HCT116 (cell line): ENCODE measurements around the gene ANKRD16. TPM values are rescaled to one million over a fixed set of nuclear protein-coding genes. Genes with fewer than 3 reads are reported as not detected.

Experiments used
- ATAC-seq: fragments of 200-7000 bp; cut with Tn5 transposase; 2 replicates; pipeline ENCODE4 v1.9.1; 2020; ENCODE audit warnings: mild to moderate bottlenecking, moderate library complexity
- BruUV-seq: library from RNA; stranded (reverse); fragments of 400-500 nt; replicated peaks from 2 replicates; lab custom pipeline; 2021; lab: Mats Ljungman, UMichigan
- CTCF ChIA-PET: fragments of 300-600 bp; sonication (Branson Sonifier 250); formaldehyde crosslinking; loops from one replicate; lab custom pipeline; 2021; ENCODE audit warnings: antibody characterized with exemption; lab: Charles Lee
- POLR2A ChIA-PET: fragments of 300-600, 350-600 bp; sonication (Branson Sonifier 250); formaldehyde crosslinking; loops from one replicate; lab custom pipeline; 2021; ENCODE audit warnings: antibody characterized with exemption; lab: Charles Lee
- RAD21 ChIA-PET, 2 experiments: fragments of 300-600 bp; sonication (Branson Sonifier 250); formaldehyde crosslinking; loops; one replicate each; lab custom pipeline; 2023; ENCODE audit warnings: low total read pairs in 2 of 2; ENCODE audit not compliant: uncharacterized antibody in 2 of 2, unreplicated experiment in 2 of 2, low non-redundant PET in 1 of 2; lab: Charles Lee
- DNase-seq: peaks from one replicate; pipeline ENCODE4 v3.0.0-alpha.2; 2010; ENCODE audit warnings: low read depth, low spot score
- H2AFZ ChIP-seq: fragments of 200-600 bp; shearing (Covaris generic), sonication (generic); 2 replicates; pipeline ENCODE4 v1.6.1; 2017; ENCODE audit warnings: low read depth, mixed run types, mixed read lengths, antibody characterized with exemption, low read length; ENCODE audit not compliant: poor library complexity, severe bottlenecking
- H3K27ac ChIP-seq: 2 replicates; pipeline ENCODE4 v1.5.1; 2012; ENCODE audit warnings: low read depth, low read length
- H3K27me3 ChIP-seq: fragments of 200-600 bp; sonication (generic); 2 replicates; pipeline ENCODE4 v1.6.1; 2016; ENCODE audit warnings: mixed run types, low read length, mixed read lengths; ENCODE audit not compliant: insufficient read depth
- H3K36me3 ChIP-seq, 2 experiments: fragments of 200-500 bp in 1 of 2; fragments of 200-600 bp in 1 of 2; sonication (Bioruptor generic) in 1 of 2; sonication (generic) in 1 of 2; 2 replicates each; pipeline versions ENCODE4 v1.5.1 to v1.6.1; 2014 to 2016; ENCODE audit warnings: low read length in 2 of 2, inconsistent platforms in 1 of 2, mixed read lengths in 1 of 2, mixed run types in 1 of 2; ENCODE audit not compliant: insufficient read depth in 2 of 2, control insufficient read depth in 1 of 2
- H3K4me1 ChIP-seq, 2 experiments: fragments of 200-600 bp in 1 of 2; sonication (generic) in 1 of 2; 2 replicates each; pipeline versions ENCODE4 v1.5.1 to v1.6.1; 2012 to 2017; ENCODE audit warnings: low read length in 2 of 2, inconsistent platforms in 1 of 2, mild to moderate bottlenecking in 1 of 2, mixed read lengths in 1 of 2, mixed run types in 1 of 2, moderate library complexity in 1 of 2; ENCODE audit not compliant: insufficient read depth in 2 of 2, control insufficient read depth in 1 of 2
- H3K4me2 ChIP-seq: fragments of 200-600 bp; sonication (generic); 2 replicates; pipeline ENCODE4 v1.6.1; 2017; ENCODE audit warnings: mixed run types, low read length, mixed read lengths
- H3K4me3 ChIP-seq, 2 experiments: fragments of 200-600 bp in 1 of 2; sonication (generic) in 1 of 2; replicated peaks in 1 of 2; 2 replicates each; pipeline ENCODE4 v1.5.1; 2011 to 2016; ENCODE audit warnings: low read length in 2 of 2, control low read depth in 1 of 2, low read depth in 1 of 2, mild to moderate bottlenecking in 1 of 2, mixed read lengths in 1 of 2, mixed run types in 1 of 2
- H3K79me2 ChIP-seq: fragments of 200-600 bp; sonication (generic); 2 replicates; pipeline ENCODE4 v1.6.1; 2017; ENCODE audit warnings: mild to moderate bottlenecking, mixed run types, low read length, moderate library complexity, mixed read lengths; ENCODE audit not compliant: insufficient read depth
- H3K9ac ChIP-seq: fragments of 200-600 bp; sonication (generic); 2 replicates; pipeline ENCODE4 v1.6.1; 2016; ENCODE audit warnings: low read length, mixed read lengths
- H3K9me2 ChIP-seq: fragments of 200-600 bp; sonication (generic), shearing (Covaris generic); 2 replicates; pipeline ENCODE4 v1.6.1; 2017; ENCODE audit warnings: mixed run types, mild to moderate bottlenecking, moderate library complexity; ENCODE audit not compliant: insufficient read depth
- H3K9me3 ChIP-seq, 2 experiments: fragments of 200-500 bp in 1 of 2; fragments of 200-600 bp in 1 of 2; sonication (Bioruptor generic) in 1 of 2; sonication (generic) in 1 of 2; 2 replicates each; pipeline ENCODE4 v1.6.1; 2014 to 2017; ENCODE audit warnings: low read length in 2 of 2, mixed read lengths in 2 of 2, inconsistent platforms in 1 of 2, low read depth in 1 of 2, mild to moderate bottlenecking in 1 of 2, mixed run types in 1 of 2, moderate library complexity in 1 of 2; ENCODE audit not compliant: control insufficient read depth in 1 of 2, insufficient read depth in 1 of 2
- H4K20me1 ChIP-seq: fragments of 200-600 bp; sonication (generic), shearing (Covaris generic); 2 replicates; pipeline ENCODE4 v1.6.1; 2017; ENCODE audit warnings: mixed run types, mild to moderate bottlenecking, moderate library complexity; ENCODE audit not compliant: insufficient read depth
- CEBPB ChIP-seq: IDR thresholded peaks from 2 replicates; pipeline ENCODE4 v1.6.1; 2012; ENCODE audit warnings: low read depth
- ELF1 ChIP-seq: IDR thresholded peaks from 2 replicates; pipeline ENCODE4 v1.6.1; 2012; ENCODE audit warnings: low read depth, borderline replicate concordance
- EZH2 ChIP-seq: fragments of 200-600 bp; sonication (generic); IDR thresholded peaks from 2 replicates; pipeline ENCODE4 v1.6.1; 2017; ENCODE audit warnings: antibody characterized with exemption, mixed run types
- EZH2phosphoT487 ChIP-seq: fragments of 200-600 bp; IDR thresholded peaks from 2 replicates; pipeline ENCODE4 v1.6.1; 2018; ENCODE audit warnings: antibody characterized with exemption, borderline replicate concordance
- FOSL1 ChIP-seq: IDR thresholded peaks from 2 replicates; pipeline ENCODE4 v1.6.1; 2012; ENCODE audit warnings: low read depth
- POLR2A ChIP-seq: IDR thresholded peaks from 2 replicates; pipeline ENCODE4 v1.7.0; 2011; ENCODE audit warnings: borderline replicate concordance; ENCODE audit not compliant: insufficient read depth, insufficient read length; ENCODE audit errors: extremely low read depth
- POLR2AphosphoS5 ChIP-seq: IDR thresholded peaks from 2 replicates; pipeline ENCODE4 v1.6.1; 2011; ENCODE audit warnings: mild to moderate bottlenecking, low read depth, low read length, moderate library complexity
- RAD21 ChIP-seq: IDR thresholded peaks from 2 replicates; pipeline ENCODE4 v1.6.1; 2012; ENCODE audit warnings: low read depth, mild to moderate bottlenecking
- REST ChIP-seq: IDR thresholded peaks from 2 replicates; pipeline ENCODE4 v1.6.1; 2012; ENCODE audit warnings: low read depth
- SP1 ChIP-seq: IDR thresholded peaks from 2 replicates; pipeline ENCODE4 v1.6.1; 2012; ENCODE audit warnings: low read depth
- SRF ChIP-seq: IDR thresholded peaks from 2 replicates; pipeline ENCODE4 v1.6.1; 2012; ENCODE audit warnings: low read depth
- TCF7L2 ChIP-seq: IDR thresholded peaks from 2 replicates; pipeline ENCODE4 v1.7.0; 2011; ENCODE audit warnings: borderline replicate concordance, inconsistent platforms; ENCODE audit not compliant: insufficient read depth, insufficient read length; ENCODE audit errors: extremely low read depth
- YY1 ChIP-seq: IDR thresholded peaks from 2 replicates; pipeline ENCODE4 v1.6.1; 2011; ENCODE audit warnings: low read length, low read depth, moderate library complexity, mild to moderate bottlenecking; ENCODE audit not compliant: insufficient replicate concordance; ENCODE audit errors: extremely low read depth
- ZBTB33 ChIP-seq: IDR thresholded peaks from 2 replicates; pipeline ENCODE4 v1.6.1; 2011; ENCODE audit warnings: mild to moderate bottlenecking, low read length, moderate library complexity; ENCODE audit not compliant: insufficient replicate concordance; ENCODE audit errors: extremely low read depth
- ZFX ChIP-seq: fragments of 450-650 bp; IDR thresholded peaks from 2 replicates; pipeline ENCODE4 v1.6.1; 2017
- ZNF274 ChIP-seq: fragments of 200-500 bp; sonication (Bioruptor generic); IDR thresholded peaks from 2 replicates; pipeline ENCODE4 v1.6.1; 2014; ENCODE audit warnings: mild to moderate bottlenecking, low read depth, low read length, inconsistent platforms
- intact Hi-C: fragments of 100-400 bp; cut with micrococcal nuclease; formaldehyde crosslinking; loops from 2 replicates; pipeline ENCODE4 v1.10.0; 2022
- total RNA-seq: library from RNA; stranded (reverse); gene quantifications from one replicate; pipeline ENCODE4 v1.2.1, GENCODE V29; 2021; ENCODE audit not compliant: unreplicated experiment
- TF ChIP-seq, protein P1 (sequence below), 3 experiments: fragments of 200-600 bp in 1 of 3; sonication (generic) in 1 of 3; IDR thresholded peaks in 2 of 3; conservative IDR thresholded peaks in 1 of 3; 2 replicates each; pipeline ENCODE4 v1.5.1; 2012 to 2017; ENCODE audit warnings: low read depth in 2 of 3, low read length in 2 of 3, antibody characterized with exemption in 1 of 3, borderline replicate concordance in 1 of 3, control low read depth in 1 of 3, mild to moderate bottlenecking in 1 of 3, mixed read lengths in 1 of 3, mixed run types in 1 of 3, moderate library complexity in 1 of 3; ENCODE audit not compliant: insufficient read depth in 1 of 3
- TF ChIP-seq, protein P2 (sequence below): IDR thresholded peaks from 2 replicates; pipeline ENCODE4 v1.6.1; 2012

ANKRD16 gene
- total RNA-seq, 1 experiment from 2014 or later: 9.4 TPM

GRCh38 chr10:5828725-5829124, 61.0 kb downstream of the ANKRD16 start:
- Histone ChIP-seq H3K27ac (no peak overlapping the region), H3K9ac (no peak overlapping the region), H3K36me3 (no peaks in the 10 kb centered on the region), H3K4me2 (no peak overlapping the region), H4K20me1 (no peaks in the 10 kb centered on the region), H2AFZ (no peak overlapping the region), H3K27me3 (no peaks in the 10 kb centered on the region), H3K79me2 (no peaks in the 10 kb centered on the region), H3K9me3 (no peaks in the 10 kb centered on the region), H3K9me2 (no peaks in the 10 kb centered on the region), H3K4me1 (peaks cover 2 to 8% of the 10 kb centered on the region in 2 experiments; a peak in 3 of 4 replicates), H3K4me3 (no peak overlapping the region)
- RAD21 ChIA-PET: no interaction called here
- DNase-seq (no peak), ATAC-seq (no peak)
- intact Hi-C loops: no loop called here
- TF ChIP-seq ZNF274 (no peak), EZH2 (no peak), FOSL1 (no peak), ZFX (no peak), POLR2AphosphoS5 (no peak), REST (no peak), ELF1 (no peak), TCF7L2 (no peak), SRF (no peak), ZBTB33 (no peak), EZH2phosphoT487 (no peak), POLR2A (no peak), YY1 (no peak), SP1 (no peak), CEBPB (no peak), RAD21 (no peak)
- TF ChIP-seq, protein P1, sequence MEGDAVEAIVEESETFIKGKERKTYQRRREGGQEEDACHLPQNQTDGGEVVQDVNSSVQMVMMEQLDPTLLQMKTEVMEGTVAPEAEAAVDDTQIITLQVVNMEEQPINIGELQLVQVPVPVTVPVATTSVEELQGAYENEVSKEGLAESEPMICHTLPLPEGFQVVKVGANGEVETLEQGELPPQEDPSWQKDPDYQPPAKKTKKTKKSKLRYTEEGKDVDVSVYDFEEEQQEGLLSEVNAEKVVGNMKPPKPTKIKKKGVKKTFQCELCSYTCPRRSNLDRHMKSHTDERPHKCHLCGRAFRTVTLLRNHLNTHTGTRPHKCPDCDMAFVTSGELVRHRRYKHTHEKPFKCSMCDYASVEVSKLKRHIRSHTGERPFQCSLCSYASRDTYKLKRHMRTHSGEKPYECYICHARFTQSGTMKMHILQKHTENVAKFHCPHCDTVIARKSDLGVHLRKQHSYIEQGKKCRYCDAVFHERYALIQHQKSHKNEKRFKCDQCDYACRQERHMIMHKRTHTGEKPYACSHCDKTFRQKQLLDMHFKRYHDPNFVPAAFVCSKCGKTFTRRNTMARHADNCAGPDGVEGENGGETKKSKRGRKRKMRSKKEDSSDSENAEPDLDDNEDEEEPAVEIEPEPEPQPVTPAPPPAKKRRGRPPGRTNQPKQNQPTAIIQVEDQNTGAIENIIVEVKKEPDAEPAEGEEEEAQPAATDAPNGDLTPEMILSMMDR (IDR thresholded peaks at IDR 0.05 in 2 of 3, conservative IDR thresholded peaks at IDR 0.05 in 1 of 3; ENCODE audit: borderline replicate concordance in 1 of 3, insufficient read depth in 1 of 3, low read depth in 2 of 3, low read length in 2 of 3): no peak
- TF ChIP-seq, protein P2, sequence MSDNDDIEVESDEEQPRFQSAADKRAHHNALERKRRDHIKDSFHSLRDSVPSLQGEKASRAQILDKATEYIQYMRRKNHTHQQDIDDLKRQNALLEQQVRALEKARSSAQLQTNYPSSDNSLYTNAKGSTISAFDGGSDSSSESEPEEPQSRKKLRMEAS: no peak
- CTCF ChIA-PET: no interaction called here
- POLR2A ChIA-PET: no interaction called here
- no TSS peak for BruUV-seq
